ENCODE measurements around the gene SLC46A3.
"Not testable (repeated sequence)": the region's sequence is repeated elsewhere in the genome, so short reads cannot be mapped to it uniquely, and the experiment has no call there.

The SLC46A3 gene

DNA sequence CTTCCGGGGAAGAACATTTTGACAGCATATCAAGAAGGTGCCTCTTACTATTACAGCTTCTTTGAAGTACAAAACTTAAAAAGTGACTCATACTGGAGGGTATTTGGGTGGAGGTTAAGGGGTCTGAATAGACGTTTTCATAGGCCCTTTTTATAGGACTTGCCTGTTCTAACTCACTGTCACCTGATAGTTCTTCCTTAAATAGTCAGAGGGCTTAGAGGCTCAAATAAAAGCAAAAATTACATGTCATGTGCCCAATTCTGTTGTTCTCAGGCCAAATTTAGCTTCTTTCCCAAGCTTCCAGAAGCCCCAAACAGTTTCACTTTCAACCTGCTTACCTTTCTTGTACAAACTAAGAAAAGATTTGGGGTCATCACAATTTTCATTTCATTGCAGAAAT lies 16.1 kb upstream of the SLC46A3 start:
- DNase-seq (ENCODE audit: low spot score) (no peak), FAIRE-seq (no peak)

DNA sequence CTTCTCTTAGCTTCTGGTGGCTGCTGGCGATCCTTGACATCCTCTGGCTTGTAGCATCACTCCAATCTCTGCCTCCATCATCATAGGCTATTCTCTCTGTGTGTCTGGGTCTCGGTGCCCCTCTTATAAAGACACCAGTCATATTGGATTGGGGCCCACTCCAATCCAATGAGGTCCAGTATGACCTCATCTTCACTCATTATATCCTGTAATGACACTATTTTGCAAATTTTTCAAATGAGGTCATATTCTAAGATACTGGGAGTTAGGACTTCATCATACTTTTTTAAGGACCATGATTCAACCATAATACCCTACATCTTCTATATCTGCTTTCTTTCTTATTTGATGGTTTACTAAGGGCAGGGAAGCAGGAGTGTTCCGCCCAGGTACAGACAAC lies 12.0 kb upstream of the SLC46A3 start:
- FAIRE-seq, result no peak

DNA sequence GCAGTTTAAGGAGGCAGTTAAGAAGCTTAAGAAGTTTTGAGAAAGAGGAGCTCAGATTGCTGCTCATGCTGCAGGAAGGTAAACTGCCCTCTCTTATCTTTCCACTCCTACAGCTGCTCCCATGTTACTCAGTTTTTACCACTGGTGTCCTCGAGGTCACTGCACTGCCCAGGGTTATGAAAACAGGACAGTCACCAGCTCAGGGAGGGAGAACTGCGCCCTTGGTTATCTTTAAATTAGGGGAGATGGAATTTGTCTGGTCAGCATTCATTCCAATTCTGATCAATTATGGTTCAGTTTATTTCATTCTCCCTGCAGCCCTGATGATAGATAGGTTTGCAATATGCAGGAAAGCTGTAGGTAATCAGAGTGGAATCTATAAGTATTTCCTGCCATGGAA lies 10.8 kb upstream of the SLC46A3 start:
- no peak for DNase-seq (ENCODE audit: low spot score)

More for the DNA sequence above, 12.0 kb upstream of the SLC46A3 start:
- DNase-seq (ENCODE audit: low spot score), result no peak

DNA sequence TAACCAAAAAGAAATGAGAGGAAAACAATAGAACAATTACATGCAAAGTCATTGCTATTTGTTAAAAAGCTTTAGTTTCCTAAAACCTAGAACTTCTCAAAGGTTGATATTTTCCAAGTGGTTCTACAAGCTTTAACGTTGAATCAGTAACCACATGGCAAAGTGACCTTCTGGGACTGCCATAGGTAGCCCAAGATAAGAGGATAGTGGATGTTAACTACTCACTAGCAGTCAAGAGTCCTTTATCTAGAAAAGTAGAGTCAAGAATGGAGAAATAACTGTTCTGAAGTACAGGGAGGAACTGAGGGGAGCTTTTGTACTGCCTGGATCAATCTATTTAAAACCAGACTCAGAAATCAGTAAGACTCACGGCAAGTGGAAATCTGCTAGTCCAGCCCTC lies 9.9 kb upstream of the SLC46A3 start:
- no peak for FAIRE-seq
- no peak for DNase-seq (ENCODE audit: low spot score)

More for the DNA sequence above, 10.8 kb upstream of the SLC46A3 start:
- no peak for FAIRE-seq

DNA sequence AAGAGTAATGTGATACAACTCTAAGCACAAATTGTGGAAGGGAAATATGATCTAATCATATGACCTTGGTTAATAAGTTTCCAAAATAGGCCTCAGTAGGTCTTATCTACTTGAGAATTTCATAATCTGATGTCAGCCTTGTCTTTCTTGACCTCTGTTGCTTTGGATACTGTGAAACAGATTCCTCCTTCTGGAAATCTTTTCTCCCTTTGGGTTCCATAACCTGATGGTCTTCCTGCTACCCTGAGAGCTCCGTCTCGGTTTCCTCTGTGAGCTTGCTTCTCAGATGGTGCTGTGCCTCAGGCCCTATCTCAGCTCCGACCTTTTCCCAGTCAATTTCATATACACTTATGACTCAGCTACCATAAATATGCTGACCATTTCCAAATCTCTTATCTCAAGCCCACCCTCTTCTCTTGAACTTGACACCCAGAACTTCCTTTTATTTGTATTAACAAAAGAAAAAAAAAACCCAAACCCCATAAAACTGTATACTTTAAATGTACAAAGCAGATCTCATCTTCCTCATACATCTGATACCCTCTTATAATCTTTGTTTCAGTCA lies 6.4 kb upstream of the SLC46A3 start:
- DNase-seq (ENCODE audit: low spot score) (no peak), FAIRE-seq (no peak)

DNA sequence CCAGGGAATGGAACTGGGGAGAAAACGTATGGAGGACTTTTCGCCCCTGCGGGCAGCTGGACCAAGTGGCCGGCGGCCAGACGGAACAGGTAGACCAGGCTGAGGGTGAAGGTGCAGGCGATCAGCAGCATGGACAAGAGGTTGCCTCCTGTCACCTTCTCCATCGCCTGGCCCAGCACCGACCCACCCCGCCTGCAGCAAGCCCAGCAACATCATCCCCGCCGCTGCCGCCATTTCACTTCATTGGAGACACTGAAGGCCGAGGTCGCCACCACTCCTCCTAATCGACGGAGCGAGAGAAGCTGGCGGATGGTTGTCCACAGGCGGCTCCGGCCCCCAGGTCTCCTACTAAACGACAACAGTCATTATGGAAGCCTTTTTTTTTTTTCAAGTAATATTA lies 5.0 kb upstream of the SLC46A3 start:
- FAIRE-seq, result no peak
- DNase-seq (ENCODE audit: low spot score), result no peak

DNA sequence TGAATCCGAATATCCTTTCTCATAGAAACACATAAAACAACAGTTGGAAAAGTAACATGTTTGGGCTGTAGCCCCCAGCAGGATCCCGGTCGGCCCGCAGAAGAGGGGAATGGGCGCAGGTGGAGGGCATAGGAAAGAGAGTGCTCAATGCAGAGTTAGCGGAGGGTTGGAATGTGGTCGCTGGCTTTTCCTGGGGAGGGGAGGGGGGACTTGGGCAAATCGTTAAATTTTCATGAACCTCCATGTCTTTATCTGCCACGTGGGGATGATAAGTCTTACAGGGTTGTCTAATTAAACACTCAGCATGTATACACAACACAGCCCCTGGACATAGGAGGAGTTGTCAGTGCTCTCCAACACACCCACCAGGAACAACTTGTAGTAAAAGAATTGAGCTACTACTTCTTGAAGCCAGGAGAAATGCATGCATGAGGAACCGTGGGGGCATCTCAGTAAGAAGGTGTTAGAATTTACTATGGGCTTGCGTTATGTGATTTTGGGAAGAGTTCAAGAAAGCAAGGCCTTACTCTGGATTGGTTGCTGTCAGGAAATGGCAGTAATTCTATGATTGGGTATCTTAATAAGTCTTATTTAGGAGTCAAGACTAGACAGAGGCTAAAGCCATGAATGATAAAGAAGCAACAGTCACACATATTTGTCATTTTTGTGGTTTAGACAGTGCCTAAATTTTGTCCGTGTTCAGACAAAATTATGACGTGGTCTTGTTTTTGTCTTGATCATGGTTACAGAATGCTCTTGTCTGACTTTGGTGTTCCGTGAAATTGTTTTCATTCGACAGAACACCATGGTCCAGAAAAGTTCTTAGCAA lies 671 bp upstream of the SLC46A3 start:
- FAIRE-seq (no peak), DNase-seq (ENCODE audit: low spot score) (peak; percentile 71)

DNA sequence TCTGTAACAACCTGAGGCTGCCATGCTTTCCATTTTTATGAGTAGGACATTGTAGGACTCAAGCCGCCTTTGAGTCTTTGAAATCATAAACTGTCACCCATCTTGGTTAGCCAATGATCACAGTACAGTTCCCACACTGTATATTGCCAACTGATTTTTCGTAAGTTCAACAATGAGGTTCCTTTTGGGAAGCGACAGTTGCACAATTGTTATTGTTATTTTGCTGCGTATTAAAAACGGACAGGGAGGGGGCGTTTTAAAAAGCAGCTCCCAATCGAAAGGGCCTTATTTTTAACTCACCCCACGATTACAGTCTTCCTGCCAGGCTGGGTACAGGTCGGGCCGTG lies 601 bp downstream of the SLC46A3 start:
- FAIRE-seq, result no peak
- DNase-seq (ENCODE audit: low spot score), result no peak

DNA sequence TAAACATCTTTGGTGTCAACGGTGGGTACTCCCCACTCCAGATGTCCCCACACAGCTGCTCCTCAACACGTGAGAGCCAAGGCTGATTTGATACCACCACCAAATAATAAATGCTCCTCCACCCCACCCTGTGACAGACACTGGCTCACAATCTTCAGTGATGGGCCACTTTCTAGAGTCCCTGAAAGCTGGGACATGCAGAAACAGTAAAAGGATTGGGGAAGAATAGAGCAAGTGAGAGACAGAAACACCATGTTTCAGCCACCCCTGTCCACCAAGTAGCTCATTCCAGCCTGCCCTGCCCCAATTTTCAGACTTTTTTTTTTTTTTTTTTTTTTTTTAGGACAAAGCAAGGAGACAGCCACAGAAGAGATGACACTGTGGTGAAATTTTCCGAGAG lies 1.6 kb downstream of the SLC46A3 start:
- no peak for FAIRE-seq
- DNase-seq (ENCODE audit: low spot score), result no peak

DNA sequence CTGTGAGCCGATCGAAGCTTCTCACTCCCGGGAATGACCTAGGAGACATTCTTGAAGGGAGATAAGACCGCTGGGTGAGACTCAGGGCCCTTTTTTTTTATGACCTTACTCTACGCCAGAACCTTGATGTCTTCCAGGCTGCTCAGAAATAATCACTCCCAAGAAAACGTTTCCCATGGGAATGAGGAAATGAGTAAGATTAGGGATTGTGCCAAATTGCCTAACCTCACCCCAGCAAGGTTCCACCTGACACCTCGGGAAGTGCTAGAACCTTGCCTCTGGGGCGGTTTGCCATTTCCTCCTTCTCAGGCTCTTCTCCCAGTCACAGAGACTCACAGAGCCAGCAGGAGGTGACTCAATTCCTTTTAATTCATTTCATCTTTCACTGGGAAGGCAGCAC lies 2.3 kb downstream of the SLC46A3 start:
- peak; percentile 60 for DNase-seq (ENCODE audit: low spot score)
- no peak for FAIRE-seq

DNA sequence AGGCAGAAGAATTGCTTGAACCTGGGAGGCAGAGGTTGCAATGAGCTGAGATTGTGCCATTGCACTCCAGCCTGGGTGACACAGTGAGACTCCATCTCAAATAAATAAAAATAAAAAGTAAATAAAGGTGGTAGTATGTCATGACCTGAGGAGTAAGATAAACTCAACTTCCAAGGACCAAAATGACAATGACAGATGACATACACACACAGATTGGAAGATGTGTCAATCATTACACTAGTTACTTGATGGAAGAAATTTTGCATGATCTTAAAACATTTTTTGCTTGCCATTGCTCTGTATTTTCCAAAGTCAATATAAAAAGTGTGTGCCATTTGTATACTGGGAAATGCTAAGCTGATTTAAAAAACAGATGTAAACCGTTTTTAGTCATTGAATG lies 4.1 kb downstream of the SLC46A3 start:
- no peak for DNase-seq (ENCODE audit: low spot score)
- no peak for FAIRE-seq

DNA sequence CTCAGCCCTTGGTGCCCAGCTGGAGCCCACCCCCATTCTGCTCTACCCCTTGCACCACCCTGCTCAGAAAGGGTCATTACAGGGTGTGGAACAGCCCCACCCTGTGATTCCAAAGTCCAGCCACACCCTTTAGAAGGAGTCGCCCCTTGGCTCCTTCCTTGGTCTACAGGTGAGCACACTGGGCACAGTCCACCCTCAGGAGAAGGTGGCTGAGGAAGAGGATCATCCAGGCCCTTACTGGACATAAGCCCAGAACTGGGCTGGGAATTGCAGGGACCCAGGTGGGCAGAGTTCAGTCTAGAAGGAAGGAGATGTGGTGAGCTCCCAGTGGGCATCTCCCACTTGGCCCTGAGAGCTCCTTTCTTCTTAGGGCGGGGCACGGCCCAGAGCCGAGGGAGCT lies 8.6 kb downstream of the SLC46A3 start:
- DNase-seq (ENCODE audit: low spot score) (no peak), FAIRE-seq (no peak)

DNA sequence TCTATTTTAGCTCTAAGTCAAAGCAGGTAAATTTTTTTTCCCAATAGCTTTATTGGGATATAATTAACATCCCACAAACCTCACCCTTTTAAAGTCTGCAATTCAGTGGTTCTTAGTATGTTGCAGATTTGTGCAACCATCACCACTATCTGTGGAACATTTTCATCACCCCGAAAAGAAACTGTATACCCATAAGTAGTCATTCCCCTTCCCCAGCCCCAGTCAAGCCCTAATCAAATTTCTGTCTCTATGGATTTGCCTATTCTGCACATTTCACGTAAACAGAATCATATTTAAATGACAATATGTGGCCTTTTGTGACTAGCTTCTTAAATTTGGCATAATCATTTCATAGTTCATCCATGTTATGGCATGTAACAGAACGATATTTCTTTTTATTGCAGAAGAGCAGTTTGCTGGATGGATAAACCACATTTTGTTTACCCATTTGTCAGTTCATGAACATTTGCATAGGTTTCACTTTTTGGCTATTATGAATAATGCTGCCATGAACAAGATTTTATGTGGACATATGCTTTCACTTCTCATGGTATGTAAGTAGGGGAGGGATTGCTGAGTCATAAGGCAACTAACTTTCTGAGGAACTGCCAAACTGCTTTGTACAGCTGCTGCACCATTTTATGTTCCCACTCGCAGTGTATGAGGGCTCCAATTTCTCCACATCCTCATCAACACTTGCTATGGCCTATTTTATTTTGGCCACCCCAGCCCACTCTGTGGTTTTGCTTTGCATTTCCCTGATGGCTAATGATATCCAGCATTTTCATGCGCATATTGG lies 10.9 kb downstream of the SLC46A3 start:
- DNase-seq (ENCODE audit: low spot score), result no peak
- no peak for FAIRE-seq

DNA sequence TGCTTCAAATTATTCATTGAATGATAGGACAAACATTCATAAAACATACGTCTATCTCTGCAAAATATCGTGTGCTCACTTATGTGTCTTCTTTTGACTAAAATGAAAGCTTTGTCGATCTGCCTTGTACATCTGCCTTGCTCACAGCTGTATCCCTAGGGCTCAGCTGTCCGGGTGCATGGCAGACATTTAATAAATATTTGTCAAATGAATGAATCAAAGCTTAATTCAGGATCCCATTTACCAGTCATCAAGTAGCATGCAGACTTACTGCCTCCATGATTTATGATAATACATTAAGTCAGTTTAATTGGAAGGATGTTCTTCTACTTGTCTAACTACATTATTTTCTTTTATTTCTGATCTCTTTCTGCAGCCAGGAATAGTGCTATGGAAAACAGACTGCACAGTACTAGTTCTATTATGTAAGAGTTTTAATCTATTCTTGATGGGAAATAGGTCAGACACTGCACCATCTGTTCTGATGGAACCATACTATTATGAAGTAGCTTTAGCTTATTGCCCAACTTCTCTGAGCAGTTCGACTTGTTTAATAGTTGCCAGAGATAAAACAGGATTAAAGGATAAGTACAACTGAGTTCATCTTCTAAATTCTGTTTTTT lies 13.2 kb downstream of the SLC46A3 start:
- no peak for FAIRE-seq
- no peak for DNase-seq (ENCODE audit: low spot score)

DNA sequence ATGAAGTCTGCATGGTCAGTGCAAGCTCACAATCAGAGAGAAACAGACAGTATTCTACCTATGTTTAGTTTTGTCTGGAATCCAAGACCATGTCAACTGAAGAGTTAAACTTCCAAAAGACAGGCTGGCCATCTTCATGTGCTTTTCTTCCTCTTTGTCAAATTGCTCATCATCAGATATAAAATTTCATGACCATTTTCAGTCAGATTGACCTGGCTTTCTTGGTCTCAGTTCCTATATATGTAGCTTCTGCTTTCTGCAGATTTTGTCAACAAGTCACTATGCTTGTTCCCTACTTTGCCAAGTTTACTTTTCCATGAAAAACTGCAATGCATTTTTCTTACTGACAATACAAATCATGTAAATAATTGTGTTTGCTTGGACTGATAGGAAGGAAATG lies 13.9 kb downstream of the SLC46A3 start:
- FAIRE-seq, result no peak
- DNase-seq (ENCODE audit: low spot score), result no peak

DNA sequence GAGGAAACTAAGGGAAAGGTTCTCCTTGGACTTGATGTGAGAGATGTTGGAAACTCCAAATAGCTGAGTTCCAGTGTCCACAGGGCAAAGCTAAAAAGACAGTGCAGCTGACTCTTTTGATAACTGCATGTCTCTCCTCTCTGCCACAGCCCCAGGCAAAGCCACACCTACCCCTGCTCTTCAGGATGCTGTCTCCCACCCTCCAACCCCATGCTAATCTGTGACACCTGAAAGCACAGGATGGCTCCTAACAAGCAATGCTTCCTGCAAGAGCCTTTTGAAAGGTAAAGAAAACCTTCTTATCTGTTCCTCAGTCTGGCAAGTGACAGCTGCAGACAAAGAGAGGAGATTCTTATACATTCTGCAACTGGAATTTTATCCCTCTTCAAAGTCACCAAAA lies 14.5 kb downstream of the SLC46A3 start:
- DNase-seq (ENCODE audit: low spot score) (no peak), FAIRE-seq (no peak)

DNA sequence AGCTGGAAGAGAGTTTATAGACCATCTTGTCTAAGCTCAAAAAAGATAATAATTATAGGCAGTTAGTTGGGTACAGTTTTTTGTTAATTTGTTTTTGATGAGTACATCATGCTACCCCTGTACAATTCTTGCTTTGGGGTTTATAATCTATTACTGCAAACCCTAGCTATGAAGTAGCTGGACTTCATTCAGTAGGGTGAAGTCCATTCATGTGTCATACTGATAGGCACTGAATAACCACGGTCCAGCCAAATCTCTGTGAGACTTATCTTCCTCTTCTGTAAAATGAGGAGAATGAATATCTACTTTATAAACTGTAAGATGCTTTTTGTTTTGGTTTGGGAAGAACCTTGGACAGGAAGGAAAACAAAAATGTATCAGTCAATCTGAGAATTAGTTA lies 19.5 kb downstream of the SLC46A3 start:
- FAIRE-seq, result no peak
- no peak for DNase-seq (ENCODE audit: low spot score)

DNA sequence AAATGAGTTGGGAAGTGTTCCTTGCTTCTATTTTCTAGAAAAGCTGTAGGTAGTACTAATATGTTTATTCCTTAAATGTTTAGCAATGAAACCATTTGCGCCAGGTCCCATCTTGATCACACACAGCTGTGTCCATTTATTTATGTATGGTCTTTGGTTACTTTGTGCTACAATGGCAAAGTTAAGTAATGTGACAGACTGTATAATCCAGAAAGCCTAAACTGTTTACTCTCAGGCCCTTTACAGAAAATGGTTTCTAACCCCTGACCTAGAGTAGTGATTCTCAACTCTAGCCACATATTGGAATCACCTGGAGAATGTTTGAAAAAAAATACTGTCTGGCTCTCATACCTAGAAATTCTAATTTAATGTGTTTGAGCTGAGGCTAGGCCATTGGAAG lies 21.3 kb downstream of the SLC46A3 start:
- DNase-seq (ENCODE audit: low spot score), result no peak
- FAIRE-seq, result no peak

DNA sequence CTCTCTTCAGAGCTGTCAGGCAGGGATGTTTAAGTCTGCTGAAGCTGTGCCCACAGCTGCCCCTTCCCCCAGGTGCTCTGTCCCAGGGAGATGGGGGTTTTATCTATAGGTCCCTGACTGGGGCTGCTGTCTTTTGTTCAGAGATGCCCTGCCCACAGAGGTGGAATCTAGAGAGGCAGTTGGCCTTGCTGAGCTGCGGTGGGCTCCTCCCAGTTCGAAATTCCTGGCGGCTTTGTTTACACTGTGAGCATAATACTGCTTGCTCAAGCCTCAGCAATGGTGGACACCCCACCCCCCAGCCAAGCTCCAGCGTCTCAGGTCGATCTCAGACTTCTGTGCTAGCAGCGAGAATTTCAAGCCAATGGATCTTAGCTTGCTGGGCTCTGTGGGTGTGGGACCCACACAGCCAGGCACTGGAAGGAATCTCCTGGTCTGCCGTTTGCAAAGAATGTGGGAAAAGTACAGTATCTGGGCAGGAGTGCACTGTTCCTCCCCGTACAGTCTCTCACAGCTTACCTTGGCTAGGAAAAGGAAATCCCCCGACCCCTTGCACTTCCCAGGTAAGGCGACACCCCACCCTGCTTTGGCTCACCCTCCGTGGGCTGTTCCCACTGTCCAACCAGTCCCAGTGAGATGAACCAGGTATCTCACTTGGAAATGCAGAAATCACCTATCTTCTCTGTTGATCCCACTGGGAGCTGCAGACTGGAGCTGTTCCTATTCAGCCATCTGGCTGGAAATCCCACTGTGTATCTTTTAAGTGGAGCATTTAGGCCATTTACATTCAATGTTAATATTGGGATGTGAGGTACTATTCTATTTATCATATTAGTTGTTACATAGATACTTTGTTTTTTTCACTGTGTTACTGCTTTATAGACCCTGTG lies 24.9 kb downstream of the SLC46A3 start:
- FAIRE-seq; DNase-seq (ENCODE audit: low spot score): not testable (repeated sequence)

DNA sequence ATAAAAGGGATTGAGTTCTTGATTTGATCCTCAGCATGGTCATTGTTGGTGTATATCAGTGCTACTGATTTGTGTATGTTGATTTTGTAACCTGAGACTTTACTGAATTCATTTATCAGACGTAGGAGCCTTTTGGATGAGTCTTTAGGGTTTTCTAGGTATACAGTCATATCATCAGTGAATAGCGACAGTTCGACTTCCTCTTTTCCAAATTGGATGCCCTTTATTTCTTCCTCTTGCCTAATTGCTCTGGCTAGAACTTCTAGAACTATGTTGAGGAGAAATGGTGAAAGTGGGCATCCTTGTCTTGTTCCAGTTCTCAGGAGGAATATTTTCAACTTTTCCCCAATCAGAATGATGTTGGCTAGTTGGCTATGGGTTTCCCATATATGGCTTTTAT lies 32.9 kb downstream of the SLC46A3 start:
- FAIRE-seq (no peak), DNase-seq (ENCODE audit: low spot score) (no peak)

DNA sequence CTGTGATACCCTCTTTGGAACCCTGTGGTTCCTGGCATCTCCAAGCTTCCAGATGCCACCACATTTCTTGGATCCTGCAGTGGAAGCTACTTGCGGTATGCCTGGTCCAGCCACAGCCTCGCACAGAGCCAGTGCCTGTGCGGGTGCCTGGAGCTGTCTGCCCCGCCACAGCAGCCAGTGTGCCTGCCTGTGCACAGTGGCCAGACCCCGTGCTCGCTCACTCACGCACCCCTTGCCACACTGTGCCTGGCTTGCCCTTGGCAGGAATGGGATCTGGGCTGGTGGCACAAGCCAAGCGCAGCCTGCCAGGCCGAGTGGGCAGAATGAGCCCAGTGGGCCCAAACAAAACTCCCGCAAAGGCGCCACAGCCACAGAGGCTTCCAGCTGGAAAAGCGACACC lies 33.7 kb downstream of the SLC46A3 start:
- DNase-seq (ENCODE audit: low spot score) (no peak), FAIRE-seq (no peak)

Measured in RCC 7860 (cell line).